ENCODE results near the gene PBX3. TPM values are rescaled to one million over a fixed set of nuclear protein-coding genes. Genes with fewer than 3 reads are reported as not detected.

PBX3 gene
- total RNA-seq, 2 experiments from 2014 or later: 40.8 to 54.6 TPM

DNA sequence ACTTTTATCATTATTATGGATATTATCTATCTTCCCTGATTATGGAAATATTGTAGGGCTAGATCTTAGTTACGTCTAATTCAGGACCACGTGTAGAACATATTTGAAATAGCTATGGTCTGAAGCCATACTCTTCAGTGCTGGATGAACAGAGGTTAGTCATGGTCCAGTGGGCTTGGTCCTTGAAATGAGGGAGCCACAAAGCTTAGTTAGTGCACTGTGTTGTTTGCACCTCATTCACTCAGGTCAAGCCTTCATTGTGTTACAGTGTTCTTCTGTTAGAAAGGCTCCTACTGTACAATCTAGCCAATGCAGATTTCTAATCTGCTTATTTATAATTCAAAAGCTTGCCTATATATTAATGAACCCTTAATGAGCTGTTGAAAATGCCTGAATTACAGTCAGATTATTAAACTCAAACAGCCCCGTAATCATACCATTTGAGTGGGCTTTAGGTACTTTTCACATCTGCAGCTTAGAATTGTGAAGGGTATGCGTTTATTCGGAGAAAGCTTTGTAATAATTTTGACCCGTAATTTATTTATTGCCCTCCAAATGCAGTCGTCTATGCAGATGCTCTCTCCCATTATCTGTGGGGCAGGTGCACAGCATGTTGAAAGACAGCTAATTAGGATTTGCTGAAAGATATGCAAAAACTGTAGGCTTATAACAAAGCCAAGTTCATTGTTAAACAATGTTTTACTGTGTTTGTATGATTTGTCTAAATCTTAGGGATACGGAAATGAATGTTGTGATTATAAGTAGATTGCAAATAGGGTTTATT, 164.9 kb downstream of the PBX3 start:
- H4K20me1 ChIP-seq (ENCODE audit: insufficient read depth, low read length): no peaks in the 10 kb centered on the region; the same call in 1 of the 2 replicates
- POLR2A ChIA-PET: no interaction called here
- no peak overlapping the region for H2AFZ ChIP-seq (ENCODE audit: low read length)
- H3K9me3 ChIP-seq (ENCODE audit: low read length): no peaks in the 10 kb centered on the region
- no peak overlapping the region for H3K4me2 ChIP-seq (ENCODE audit: low read length)
- H3K27ac ChIP-seq (ENCODE audit: low read depth, low read length, poor library complexity, severe bottlenecking): no peak overlapping the region
- no TSS peak for BruUV-seq (replicated peaks)
- H3K9me2 ChIP-seq (ENCODE audit: insufficient read depth, low read length): no peaks in the 10 kb centered on the region
- CTCF ChIA-PET (ENCODE audit: unreplicated experiment): interaction anchor here (0.6 kb wide), 1 partner anchor 484 kb away, joined by 3 read pairs; no protein-coding TSS in a partner anchor
- H3K4me1 ChIP-seq (ENCODE audit: insufficient read depth, low read length, poor library complexity, severe bottlenecking): no peaks in the 10 kb centered on the region
- H3K79me2 ChIP-seq (ENCODE audit: insufficient read depth, low read depth, low read length): no peaks in the 10 kb centered on the region
- H3K4me3 ChIP-seq (ENCODE audit: low read depth, low read length, poor library complexity, severe bottlenecking): no peak overlapping the region
- TF ChIP-seq, protein P1, sequence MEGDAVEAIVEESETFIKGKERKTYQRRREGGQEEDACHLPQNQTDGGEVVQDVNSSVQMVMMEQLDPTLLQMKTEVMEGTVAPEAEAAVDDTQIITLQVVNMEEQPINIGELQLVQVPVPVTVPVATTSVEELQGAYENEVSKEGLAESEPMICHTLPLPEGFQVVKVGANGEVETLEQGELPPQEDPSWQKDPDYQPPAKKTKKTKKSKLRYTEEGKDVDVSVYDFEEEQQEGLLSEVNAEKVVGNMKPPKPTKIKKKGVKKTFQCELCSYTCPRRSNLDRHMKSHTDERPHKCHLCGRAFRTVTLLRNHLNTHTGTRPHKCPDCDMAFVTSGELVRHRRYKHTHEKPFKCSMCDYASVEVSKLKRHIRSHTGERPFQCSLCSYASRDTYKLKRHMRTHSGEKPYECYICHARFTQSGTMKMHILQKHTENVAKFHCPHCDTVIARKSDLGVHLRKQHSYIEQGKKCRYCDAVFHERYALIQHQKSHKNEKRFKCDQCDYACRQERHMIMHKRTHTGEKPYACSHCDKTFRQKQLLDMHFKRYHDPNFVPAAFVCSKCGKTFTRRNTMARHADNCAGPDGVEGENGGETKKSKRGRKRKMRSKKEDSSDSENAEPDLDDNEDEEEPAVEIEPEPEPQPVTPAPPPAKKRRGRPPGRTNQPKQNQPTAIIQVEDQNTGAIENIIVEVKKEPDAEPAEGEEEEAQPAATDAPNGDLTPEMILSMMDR (conservative IDR thresholded peaks at IDR 0.05; ENCODE audit: low read length): no peak
- TF ChIP-seq EZH2phosphoT487 (IDR thresholded peaks at IDR 0.05; ENCODE audit: borderline replicate concordance, low read depth, low read length): no peak
- no peak for DNase-seq (ENCODE audit: low spot score)
- intact Hi-C loops (cut with micrococcal nuclease; ENCODE audit: unreplicated experiment): no loop called here
- no peaks in the 10 kb centered on the region for H3K36me3 ChIP-seq (ENCODE audit: insufficient read depth, low read length)

DNA sequence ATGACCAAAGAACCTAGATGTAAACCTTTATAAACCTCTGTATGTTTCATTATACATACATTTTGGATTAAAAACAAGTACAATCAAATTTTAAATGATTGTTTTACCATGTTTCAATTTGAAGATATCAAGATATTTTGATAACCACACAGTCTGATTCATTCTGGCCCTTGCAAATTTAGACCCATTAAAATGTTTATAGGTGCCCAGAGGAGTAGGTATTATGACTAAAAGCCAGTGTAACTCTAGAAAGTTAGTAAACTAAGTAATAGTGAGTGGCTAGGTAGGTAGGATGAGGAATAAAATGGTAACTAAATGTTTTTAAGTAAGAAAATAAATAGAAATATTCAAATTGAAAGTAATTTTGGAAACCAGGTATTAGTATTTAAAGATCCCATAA, 165.5 kb downstream of the PBX3 start:
- TF ChIP-seq EZH2phosphoT487 (IDR thresholded peaks at IDR 0.05; ENCODE audit: borderline replicate concordance, low read depth, low read length): no peak
- TF ChIP-seq, protein P1 (conservative IDR thresholded peaks at IDR 0.05; ENCODE audit: low read length): no peak
- BruUV-seq (replicated peaks): no TSS peak
- Histone ChIP-seq H3K9me2 (ENCODE audit: insufficient read depth, low read length) (no peaks in the 10 kb centered on the region), H3K27ac (ENCODE audit: low read depth, low read length, poor library complexity, severe bottlenecking) (no peak overlapping the region), H2AFZ (ENCODE audit: low read length) (no peak overlapping the region), H3K4me3 (ENCODE audit: low read depth, low read length, poor library complexity, severe bottlenecking) (no peak overlapping the region), H4K20me1 (ENCODE audit: insufficient read depth, low read length) (no peaks in the 10 kb centered on the region; the same call in 1 of the 2 replicates), H3K4me1 (ENCODE audit: insufficient read depth, low read length, poor library complexity, severe bottlenecking) (no peaks in the 10 kb centered on the region), H3K79me2 (ENCODE audit: insufficient read depth, low read depth, low read length) (no peaks in the 10 kb centered on the region), H3K4me2 (ENCODE audit: low read length) (no peak overlapping the region), H3K36me3 (ENCODE audit: insufficient read depth, low read length) (no peaks in the 10 kb centered on the region), H3K9me3 (ENCODE audit: low read length) (no peaks in the 10 kb centered on the region)
- intact Hi-C loops (cut with micrococcal nuclease; ENCODE audit: unreplicated experiment): no loop called here
- ChIA-PET CTCF (ENCODE audit: unreplicated experiment) (no interaction called here), POLR2A (no interaction called here)
- DNase-seq (ENCODE audit: low spot score): no peak

DNA sequence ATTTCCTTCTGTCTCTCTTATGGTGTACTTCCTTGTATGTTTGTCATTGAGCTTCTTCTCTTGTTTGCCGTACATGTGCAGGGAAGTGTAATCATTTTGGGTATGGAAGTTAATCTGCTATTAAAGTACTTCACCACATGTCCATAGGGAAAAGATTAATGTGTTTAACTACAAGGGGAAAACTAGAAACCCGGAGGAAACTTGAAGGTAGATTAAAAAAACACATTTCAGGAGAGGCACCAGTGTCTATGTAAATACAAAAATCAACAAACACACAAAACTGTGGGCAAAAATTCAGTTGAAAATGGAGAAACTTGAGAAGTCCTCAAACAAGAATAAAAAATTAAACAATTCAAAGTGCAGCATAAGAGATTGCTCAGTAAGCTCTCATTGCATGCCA, 166.4 kb downstream of the PBX3 start:
- intact Hi-C loops (cut with micrococcal nuclease; ENCODE audit: unreplicated experiment): no loop called here
- CTCF ChIA-PET (ENCODE audit: unreplicated experiment): no interaction called here

More for the DNA sequence above, 166.4 kb downstream of the PBX3 start:
- H3K27ac ChIP-seq (ENCODE audit: low read depth, low read length, poor library complexity, severe bottlenecking): no peak overlapping the region
- no peak for TF ChIP-seq EZH2phosphoT487 (IDR thresholded peaks at IDR 0.05; ENCODE audit: borderline replicate concordance, low read depth, low read length)
- TF ChIP-seq, protein P1 (conservative IDR thresholded peaks at IDR 0.05; ENCODE audit: low read length): no peak
- no peak overlapping the region for H2AFZ ChIP-seq (ENCODE audit: low read length)
- no peaks in the 10 kb centered on the region for H3K36me3 ChIP-seq (ENCODE audit: insufficient read depth, low read length)
- H3K4me2 ChIP-seq (ENCODE audit: low read length): no peak overlapping the region
- no peak overlapping the region for H3K4me3 ChIP-seq (ENCODE audit: low read depth, low read length, poor library complexity, severe bottlenecking)
- no peaks in the 10 kb centered on the region for H3K4me1 ChIP-seq (ENCODE audit: insufficient read depth, low read length, poor library complexity, severe bottlenecking)
- H3K9me2 ChIP-seq (ENCODE audit: insufficient read depth, low read length): no peaks in the 10 kb centered on the region
- no peaks in the 10 kb centered on the region for H3K79me2 ChIP-seq (ENCODE audit: insufficient read depth, low read depth, low read length)
- H4K20me1 ChIP-seq (ENCODE audit: insufficient read depth, low read length): no peaks in the 10 kb centered on the region; the same call in 1 of the 2 replicates
- DNase-seq (ENCODE audit: low spot score): no peak
- no TSS peak for BruUV-seq (replicated peaks)
- no peaks in the 10 kb centered on the region for H3K9me3 ChIP-seq (ENCODE audit: low read length)
- POLR2A ChIA-PET: no interaction called here

Data from OCI-LY7 (cell line).